NCI-H2227 (cell line): ENCODE data around the gene FFAR3.
"Not testable (repeated sequence)": the region's sequence is repeated elsewhere in the genome, so short reads cannot be mapped to it uniquely, and the experiment has no call there.

Source experiments
- DNase-seq: peaks from one replicate; lab custom pipeline; 2025; ENCODE audit not compliant: unreplicated experiment; lab: John Stamatoyannopoulos, UW

Gene FFAR3

DNA sequence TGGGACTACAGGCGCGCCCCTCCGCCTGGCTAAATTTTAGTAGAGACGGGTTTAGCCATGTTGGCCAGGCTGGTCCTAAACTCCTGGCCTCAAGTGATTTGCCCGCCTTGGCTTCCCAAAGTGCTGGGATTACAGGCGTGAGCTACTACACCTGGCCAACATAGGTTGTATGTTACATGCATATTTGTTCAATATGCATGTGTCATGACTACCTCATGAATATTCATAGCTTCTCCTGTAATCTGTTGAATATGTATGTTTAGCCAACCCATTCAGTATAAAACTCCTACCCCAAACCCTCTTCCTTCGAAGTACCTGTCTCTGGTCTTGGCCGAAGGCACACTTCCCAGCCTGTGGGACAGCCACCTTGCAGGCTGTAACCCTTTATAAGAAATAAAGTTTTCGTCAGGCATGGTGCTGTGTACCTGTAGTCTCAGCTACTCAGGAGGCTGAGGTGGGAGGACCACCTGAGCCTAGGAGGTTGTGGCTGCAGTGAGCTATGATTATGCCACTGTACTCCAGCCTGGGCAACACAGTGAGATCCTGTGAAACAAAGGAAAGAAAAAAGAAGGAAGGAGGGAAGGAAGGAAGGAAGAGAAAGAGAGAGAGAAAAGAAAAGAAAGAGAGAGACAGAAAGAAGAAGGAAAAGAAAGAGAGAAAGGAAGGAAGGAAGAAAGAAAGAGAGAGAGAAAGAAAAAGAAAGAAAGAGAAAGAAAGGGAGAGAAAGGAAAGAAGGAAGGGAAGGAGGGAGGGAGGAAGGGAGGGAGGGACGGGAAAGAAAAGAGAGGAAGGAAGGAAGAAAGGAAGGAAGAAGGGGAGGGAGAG is 41.9 kb downstream of the FFAR3 start:
- DNase-seq: no peak

DNA sequence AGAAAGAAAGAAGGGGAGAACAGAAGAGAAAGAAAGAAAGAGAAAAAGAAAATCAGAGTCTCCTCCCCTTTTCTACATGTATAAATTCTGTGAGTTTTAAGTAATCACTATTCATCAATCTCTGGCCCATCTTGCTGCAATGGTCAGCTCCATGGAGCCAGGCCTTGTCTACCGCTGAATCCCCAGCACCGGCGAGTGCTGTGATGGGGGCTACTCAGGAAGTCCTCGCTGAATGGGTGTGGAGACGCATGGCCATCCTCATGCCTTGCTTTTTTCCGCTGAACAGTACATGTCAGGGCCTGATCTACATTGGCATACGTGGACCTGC is 42.5 kb downstream of the FFAR3 start:
- no peak for DNase-seq

DNA sequence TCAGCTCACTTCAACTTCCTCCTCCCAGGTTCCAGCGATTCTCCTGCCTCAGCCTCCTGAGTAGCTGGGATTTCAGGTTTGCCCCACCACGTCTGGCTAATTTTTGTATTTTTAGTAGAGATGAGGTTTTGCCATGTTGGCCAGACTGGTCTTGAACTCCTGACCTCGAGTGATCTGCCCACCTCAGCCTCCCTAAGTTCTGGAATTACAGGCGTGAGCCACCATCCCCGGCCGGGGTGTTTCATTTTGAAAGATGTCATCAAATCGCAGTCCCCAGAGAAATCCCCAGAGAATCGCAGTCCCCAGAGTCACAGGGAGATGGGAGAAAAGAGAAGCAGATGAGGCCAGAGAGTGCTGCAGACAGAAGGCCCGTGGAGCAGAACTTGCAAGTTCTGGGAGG is 43.2 kb downstream of the FFAR3 start:
- not testable (repeated sequence) for DNase-seq

DNA sequence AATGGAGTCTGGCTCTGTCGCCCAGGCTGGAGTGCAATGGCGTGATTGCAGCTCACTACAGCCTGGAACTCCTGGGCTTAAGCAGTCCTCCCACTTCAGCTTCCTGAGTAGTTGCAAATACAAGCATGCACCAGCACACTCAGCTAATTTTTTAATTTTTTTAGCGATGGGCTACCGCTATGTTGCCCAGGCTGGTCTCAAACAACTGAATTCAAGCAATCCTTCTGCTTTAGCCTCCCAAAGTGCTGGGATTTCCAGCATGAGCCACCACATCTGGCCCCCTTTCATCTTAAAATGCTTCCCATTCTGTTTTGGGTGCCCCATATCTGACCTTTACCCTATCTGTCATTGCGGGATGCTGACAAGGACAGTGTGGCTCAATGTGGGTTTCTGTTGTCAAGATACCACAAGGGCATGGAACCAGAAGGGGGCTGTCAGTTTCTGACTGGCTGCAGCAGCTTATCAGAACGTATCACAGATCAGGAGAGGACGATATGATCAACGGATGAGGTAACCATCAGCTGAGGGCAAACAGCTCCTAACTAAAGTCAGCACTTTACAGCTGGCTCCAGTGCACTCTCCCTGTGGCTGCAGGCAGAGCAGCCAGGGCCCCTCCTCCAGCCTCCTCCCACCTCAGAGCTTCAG is 45.0 kb downstream of the FFAR3 start:
- no peak for DNase-seq

DNA sequence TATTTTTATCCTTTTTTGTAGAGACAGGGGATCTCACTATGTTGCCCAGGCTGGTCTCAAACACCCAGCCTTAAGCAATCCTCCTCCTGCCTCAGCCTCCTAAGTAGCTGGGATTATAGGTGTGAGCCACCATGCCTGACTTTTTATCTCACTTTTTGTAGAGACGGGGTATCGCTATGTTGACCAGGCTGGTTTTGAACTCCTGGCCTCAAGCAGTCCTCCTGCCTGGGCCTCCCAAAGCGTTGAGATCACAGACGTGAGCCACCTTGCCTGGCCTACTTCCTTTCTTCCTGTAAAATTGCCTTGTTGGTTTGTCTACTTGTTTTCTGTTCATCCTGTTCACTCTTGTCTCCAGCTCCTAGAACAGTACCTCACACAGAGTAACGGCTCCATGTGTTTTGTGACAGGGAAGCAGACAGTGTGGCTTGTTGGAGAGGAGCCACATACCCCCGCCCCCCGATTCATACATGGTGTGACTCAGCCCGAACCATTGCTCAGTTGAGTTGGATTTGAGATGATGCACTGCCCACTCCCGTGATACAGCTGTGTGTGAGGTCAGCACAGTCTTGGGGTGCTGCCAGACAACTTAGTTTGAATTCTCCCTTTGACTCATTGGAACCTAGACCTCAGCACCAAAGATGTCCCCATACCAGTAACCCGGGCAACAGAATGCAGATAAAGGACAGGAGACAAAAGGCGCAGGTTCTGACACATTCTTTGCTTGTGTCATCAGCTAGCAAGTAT is 46.8 kb downstream of the FFAR3 start:
- no peak for DNase-seq

DNA sequence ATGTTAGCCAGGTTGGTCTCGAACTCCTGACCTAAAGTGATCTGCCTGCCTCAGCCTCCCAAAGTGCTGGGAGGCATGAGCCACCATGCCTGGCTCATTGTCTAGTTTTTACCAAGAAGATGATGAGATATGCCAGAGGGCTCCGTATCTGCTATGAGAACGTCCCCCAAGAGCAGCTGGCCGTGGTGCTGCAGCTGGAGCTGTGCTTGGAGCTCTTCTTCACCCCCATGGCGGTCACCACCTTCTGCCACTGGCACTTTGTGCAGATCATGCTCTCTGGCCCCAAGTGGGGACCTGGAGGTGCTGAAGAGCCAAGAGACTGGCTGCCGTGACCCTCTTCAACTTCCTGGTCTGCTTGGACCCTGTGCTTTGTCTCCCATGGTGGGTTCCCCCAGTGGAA is 49.4 kb downstream of the FFAR3 start:
- DNase-seq: no peak

DNA sequence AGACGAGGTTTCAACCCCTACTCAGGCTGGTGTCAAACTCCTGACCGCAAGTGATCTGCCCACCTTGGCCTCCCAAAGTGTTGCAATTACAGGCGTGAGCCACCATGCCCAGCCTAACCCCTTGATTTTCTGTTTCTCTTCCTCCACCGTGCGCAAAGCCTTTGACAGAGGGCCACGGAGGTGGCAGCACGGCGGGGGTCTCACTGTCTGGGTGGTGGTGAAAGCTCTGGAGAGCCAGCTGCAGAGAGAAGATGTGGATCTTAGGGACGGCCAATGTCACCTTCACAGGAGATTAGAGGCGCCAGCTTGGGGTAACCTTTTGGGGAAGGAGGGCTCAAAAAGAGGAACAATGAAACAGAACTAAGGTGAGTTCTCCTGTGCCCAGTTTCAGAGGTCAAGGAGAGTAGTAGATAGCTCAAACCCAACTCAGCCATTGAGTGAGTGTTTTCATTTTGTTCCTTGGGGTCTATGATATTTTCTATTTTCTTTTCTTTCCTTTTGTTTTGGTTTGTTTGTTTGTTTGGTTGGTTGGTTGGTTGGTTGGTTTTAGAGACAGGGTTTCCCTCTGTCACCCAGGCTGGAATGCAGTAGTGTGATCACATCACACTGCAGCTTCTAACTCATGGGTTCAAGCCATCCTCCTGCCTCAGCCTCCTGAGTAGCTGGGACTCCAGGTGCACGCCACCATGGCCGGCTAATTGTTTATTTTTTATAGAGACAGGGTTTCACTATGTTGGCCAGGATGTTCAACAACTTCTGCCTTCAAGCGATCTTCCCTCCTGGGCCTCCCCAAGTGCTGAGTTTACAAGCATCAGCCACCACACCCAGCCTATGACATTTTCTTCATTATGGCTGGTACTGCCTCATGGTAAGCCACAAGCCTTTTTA is 50.3 kb downstream of the FFAR3 start:
- no peak for DNase-seq

DNA sequence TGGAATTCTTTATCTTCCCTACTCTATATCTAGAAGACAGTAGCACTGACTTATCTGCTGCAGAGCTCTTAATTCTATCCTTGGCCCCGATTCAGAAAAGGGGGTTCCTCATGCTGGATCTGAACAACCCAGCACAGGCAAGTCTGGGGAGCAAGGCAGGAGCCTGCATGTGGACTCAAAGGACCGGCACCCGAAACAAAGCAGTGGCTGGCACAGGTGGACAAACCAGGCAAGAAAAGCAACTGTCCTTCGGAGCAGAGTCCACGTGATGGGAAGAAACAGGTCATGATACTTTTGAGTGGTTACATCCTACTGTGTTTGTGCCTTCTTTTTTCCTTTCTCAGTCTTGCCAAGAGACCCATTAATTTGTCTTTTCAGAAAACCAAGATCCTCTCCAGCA is 50.9 kb downstream of the FFAR3 start:
- DNase-seq: no peak
